ENCODE results near the gene SLIT1.

DNA sequence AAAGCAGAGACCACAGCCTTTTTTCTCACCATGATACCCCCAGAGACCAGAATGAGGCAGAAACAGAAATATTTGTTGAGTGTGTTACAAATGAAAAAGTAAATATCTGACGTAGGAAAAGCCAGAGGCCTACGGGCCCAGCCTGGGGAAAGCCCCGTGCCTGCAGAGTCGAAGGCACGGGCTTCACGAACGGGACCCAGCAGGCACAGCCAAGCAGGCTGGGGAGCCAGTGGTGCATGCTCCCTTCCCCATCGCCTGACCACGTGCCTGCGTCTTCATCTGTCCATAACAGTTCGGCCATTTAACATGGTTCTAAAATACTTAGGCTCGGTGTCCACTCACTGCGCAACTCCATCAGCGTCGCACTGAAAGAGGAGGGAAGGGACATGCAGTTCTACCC, 50.8 kb downstream of the SLIT1 start:
- TF ChIP-seq, protein P1, sequence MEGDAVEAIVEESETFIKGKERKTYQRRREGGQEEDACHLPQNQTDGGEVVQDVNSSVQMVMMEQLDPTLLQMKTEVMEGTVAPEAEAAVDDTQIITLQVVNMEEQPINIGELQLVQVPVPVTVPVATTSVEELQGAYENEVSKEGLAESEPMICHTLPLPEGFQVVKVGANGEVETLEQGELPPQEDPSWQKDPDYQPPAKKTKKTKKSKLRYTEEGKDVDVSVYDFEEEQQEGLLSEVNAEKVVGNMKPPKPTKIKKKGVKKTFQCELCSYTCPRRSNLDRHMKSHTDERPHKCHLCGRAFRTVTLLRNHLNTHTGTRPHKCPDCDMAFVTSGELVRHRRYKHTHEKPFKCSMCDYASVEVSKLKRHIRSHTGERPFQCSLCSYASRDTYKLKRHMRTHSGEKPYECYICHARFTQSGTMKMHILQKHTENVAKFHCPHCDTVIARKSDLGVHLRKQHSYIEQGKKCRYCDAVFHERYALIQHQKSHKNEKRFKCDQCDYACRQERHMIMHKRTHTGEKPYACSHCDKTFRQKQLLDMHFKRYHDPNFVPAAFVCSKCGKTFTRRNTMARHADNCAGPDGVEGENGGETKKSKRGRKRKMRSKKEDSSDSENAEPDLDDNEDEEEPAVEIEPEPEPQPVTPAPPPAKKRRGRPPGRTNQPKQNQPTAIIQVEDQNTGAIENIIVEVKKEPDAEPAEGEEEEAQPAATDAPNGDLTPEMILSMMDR (conservative IDR thresholded peaks at IDR 0.05) = no peak
- TF ChIP-seq ZFX (IDR thresholded peaks at IDR 0.05) = no peak

Measured in C4-2B (cell line).